GM19025 (cell line): ENCODE measurements around the gene TEPSIN.

Experiments
- ATAC-seq: cut with Tn5 transposase; IDR thresholded peaks from one replicate; pipeline ENCODE4 v1.9.1; 2021; ENCODE audit warnings: mild to moderate bottlenecking, low read depth, moderate library complexity; ENCODE audit not compliant: unreplicated experiment

The TEPSIN gene

GRCh38 chr17:81200695-81201580 is 37.9 kb downstream of the TEPSIN start:
- ATAC-seq, result no peak

DNA sequence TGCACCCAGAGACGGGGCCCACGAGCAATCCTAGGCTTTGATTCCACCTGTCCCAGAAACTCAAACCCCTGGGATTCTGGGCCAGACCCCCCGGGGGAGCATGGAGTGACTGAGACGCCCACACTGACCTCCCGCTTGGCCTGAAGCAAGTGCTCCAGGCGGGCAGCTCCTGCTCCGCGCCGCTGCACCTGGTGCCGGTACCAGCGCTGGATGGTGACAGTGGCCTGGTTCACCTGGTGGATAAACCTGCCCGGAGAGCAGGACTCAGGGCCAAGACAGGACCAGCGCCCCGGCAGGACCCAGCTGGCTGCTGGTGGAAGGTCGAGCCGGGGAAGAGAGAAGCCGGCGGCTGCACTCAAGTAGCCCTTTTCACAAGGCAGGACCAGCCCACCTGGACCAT is 38.7 kb downstream of the TEPSIN start:
- ATAC-seq, result no peak

DNA sequence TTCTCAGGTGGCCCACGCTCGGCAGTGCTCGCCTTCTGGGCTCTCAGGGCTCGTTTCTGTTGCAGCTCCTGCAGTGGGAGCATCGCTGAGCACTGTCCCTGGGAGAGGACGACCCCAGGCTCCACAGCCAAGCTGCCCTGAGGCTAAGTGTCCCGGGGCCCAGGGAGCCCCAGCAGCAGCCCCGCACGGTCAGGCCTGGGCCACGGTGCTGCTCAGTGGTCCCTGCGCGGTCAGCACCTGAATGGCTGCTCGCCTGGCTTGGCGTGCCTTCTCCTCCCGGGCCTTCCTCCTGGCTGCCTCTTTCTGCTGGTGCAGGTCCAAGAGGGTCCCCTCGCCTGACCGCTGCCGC is 39.4 kb downstream of the TEPSIN start:
- no peak for ATAC-seq

DNA sequence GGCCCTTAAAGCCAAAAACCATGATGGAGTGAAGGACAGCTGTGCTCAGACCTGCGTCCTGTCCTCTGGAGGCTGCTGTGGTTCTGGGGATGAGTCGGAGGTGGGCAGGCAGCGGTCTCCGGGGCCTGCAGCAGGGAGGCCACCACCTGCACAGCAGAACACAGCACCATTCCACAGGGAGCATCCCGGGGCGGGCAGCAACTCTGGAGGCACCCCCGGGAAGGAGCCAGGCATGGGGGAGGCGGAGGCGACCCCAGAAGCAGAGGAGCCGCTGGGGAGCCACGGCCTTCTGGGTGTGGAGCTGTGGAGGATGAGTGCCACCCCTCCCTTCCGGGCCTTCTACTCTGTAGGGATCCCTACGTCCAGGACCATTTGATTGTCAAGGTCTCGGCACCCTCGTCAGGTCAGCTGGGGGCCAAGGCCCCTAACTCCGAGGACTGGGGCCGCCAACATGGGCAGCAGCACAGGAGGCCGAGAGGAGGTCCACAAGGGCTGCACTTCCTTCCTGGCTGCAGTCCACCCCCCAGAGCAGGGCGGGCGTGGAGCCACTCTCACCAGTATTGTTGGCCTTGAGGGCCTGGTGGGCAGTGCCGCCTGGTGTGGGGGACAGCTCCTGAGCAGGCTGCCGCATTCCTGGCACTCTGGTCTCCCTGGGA is 39.9 kb downstream of the TEPSIN start:
- ATAC-seq, result no peak

DNA sequence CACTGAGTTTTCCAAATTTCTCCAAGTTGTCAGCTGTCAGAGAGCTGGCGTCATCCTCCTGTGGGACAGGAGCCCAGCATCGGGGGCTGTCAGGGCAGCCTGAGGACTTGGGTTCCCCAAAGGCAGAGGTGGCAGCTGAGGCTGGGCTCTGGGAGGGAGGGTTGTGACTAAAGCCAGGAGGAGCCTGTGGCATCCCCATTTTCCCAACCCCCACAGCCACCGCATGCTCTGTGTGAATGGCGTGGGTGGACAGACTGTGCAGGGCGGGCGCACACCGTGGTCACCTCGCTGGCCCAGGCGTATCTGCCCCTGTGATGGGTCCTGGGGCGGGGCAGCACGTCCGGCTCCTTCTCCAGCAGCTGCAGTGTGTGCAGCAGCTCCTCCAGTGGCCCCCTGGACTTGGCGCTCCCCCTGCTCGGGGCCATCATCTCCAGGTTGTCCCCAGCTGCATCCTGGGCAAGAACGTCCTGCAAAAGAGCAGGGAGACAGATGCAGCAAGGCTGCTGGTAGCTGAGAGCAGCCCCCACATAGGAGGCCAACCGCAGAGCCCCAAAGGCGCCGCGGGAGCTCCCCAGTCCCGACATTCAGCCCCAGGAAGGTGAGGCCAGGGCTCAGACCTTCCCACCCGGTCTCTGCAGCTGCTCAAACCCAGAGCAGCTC is 40.9 kb downstream of the TEPSIN start:
- ATAC-seq, result no peak

GRCh38 chr17:81197409-81197795 is 41.5 kb downstream of the TEPSIN start:
- ATAC-seq, result no peak

GRCh38 chr17:81196505-81197408 is 42.1 kb downstream of the TEPSIN start:
- ATAC-seq, result no peak

DNA sequence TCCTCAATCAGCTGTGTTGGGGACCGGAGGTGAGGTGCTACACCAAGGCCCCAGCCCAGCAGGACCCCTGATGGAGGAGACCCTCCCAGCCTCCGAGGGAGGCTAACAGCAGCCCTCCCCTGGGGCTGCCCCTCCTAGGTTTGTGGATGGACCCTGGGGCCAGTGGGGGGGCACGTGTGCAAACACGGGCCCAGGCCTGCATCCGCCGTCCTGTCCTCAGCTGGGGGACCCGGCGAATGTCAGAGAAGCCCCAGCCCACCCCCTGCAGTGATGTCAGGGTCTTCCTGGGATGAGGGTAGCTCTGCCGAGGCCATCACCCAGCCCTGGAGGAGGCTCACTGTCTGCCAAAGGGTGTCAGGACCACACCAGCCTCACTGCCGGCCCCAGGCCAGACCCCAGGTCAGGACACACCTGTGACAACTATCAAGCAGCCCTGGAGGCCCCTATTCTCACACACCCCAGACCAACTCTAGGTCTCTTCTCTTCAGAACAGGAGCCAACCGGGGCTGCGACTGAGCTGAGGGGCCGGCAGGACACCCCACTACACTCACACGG is 42.8 kb downstream of the TEPSIN start:
- ATAC-seq, result no peak

GRCh38 chr17:81194941-81195901 is 43.6 kb downstream of the TEPSIN start:
- no peak for ATAC-seq

DNA sequence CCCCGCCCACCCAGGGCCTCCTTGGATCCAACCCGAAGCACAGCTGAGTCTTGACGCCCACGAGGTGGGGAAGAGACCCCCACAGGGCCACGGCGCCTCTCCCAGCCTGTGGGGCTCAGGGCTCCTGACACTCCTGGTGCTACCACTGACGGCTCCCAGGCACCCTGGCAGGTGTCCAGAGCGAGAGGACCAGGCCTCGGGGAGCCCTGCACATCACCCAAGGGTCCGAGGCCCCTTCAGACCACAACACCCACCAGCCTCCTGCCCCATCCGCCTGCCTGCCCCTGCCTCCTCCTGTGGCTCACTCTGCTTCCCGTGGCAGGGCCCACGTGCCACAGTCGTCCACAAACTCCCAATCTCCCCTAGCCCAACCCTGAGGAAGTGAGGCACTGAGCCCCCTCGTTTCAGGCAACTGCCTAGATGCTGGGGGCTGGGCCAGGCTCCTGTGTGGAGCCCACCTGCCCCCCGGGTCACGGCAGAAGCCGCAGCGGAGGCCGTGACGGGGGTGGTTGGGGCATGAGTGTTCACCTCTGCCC is 44.6 kb downstream of the TEPSIN start:
- no peak for ATAC-seq

DNA sequence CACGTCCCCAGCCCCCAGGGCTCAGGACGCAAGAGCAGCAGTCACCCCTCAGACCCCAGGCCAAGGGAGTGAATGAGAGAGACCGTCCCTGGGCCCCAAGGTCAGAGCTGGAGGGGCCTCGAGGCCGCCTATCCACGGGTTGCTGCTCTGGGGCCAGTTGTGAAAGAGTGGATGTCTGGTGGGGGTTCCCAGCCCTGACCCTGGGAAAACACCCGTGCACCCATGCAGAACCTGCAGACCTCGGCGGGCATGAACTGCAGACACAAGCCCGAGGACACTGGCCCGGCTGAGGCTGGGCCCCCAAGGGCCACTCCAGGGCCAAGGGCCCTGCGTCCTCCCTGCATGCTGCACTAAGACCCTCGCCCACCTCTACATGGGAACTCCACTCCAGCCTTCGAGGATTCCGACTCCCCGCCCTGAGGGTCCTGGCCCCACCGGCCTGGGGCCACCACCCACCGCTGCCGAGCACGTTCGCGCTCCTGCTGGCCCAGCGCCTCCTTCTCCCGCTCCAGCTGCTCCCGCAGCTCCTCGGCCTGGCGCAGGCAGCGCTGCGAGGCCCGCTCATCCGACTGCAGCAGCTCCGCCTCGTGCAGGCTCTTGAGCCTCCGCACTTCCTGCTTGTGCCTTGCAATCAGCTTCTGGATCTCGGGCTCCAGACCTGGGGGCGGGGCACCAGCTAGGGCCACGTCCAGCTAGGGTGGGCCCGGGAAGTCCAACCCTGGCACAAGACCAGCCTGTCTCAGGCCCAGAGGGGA is 45.2 kb downstream of the TEPSIN start:
- ATAC-seq, result no peak

DNA sequence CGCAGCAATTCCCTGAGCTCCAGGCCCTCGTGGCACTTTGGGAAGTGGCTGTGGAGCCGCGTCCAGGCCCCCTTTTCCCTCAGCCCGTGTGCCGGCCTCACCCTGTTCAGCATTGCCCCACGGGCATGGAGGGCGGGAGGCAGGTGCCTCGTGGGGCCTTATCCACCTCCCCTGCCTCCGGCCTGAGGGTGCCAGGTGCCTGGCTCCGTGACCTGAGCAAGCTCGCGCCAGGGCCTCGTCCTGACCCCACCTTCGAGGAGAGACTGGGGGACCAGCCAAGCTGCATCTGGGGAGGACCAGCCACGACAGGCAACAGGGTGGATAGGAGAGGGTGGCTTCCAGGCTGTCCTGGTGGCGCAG is 45.8 kb downstream of the TEPSIN start:
- no peak for ATAC-seq

DNA sequence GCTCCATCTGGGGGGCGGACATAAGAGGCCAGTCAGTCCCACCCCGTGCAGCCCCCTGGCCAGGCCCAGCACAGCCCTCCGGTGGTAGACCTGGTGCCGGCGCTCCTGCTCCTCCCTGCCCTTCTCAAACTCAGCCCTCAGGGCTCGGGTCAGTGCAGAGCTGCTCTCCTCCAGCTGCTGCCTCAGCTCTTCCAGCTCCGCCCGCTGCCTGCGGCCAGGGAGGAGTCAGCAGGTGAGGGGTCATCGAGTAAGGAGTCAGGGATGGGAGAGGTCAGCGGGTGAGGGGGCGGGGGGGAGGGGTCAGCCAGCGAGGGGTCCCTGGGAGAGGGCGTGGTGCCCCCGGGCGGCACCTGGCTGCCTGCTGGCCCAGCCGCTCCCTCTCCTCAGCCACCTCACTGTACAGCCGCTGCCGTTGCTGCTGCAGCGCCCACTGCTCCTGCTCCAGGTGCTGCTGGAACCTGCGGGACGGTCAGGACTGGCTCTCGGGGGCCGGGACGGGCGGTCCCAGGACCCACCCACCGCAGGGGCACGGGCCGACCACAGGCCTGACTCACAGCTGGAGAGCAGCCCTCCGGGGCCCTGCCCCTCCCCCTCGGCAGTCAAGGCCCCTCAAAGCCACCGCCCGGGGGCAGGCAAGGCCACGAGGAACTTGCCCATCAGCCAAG is 46.3 kb downstream of the TEPSIN start:
- ATAC-seq, result no peak

DNA sequence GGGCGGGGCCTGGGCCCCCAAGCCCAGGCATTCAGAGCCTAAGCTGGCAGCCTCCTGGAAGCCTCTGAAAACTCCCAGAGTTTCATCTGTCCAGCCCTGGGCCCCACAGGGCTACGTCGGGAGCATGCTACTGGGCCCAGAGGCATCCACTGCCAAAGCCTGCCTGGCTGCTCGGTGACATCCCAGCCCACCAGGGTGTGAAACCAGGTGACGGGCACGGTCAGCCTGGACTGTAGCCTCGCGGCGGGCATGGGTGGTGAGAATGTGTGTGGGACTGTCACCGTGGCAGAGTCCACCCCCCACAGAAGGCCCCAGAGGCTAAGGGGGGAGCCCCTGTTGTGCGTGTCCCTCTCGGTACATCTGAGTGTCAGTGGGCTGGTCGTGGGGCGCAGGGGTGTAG is 47.2 kb downstream of the TEPSIN start:
- no peak for ATAC-seq

- ATAC-seq, result no peak
Observed at GRCh38 chr17:81191116-81191515, 47.7 kb downstream of the TEPSIN start.

GRCh38 chr17:81190591-81190990 is 48.3 kb downstream of the TEPSIN start:
- no peak for ATAC-seq

GRCh38 chr17:81189670-81190530 is 49.0 kb downstream of the TEPSIN start:
- no peak for ATAC-seq
